ENCODE data around the gene NEK4. TPM values are rescaled to one million over a fixed set of nuclear protein-coding genes. Genes with fewer than 3 reads are reported as not detected.

NEK4 gene
- total and polyA plus RNA-seq, 2 of the 13 experiments (the other 11 are each of a cell fraction or from before 2014, with no cell fraction given): 16.5 to 38.0 TPM

DNA sequence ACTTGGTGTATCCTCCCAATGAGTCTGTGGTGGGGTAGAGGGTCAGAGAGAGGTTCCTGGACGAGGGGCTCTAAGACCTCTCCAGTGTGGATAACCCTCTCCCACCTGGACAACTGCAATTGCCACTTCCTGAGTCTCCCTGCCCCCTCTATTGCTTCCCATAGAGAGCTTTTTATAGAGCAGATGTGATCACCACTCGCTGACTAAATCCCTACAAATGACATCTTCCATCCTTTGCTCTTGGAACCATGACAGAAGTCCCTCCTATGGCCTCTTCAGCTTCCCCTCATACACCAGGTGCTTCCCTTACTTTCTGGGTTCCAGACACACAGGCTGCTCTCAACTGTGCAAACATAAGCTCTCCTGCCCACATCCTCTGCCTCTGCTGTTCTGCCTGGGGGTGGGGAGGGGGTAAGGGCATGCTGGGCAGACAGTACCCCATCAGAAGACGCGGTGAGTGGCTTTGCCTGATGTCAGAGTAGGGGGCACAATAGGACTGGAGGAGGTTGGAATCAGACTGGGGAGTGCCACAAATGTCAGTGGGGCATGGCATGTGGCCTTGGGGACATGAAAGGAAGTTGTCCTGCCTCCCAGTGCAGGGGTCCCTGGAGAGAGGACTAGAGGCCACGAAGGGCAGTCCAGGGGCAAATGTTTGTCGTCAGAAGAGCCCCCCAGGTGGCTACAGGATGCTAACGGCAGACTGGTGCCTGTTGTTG is 39.1 kb upstream of the NEK4 start (continued):
- peak; percentile 64; the same call in 1 of the 2 replicates for TF ChIP-seq KDM2A (CRISPR knock-in tag; IDR thresholded peaks at IDR 0.05; ENCODE audit: borderline replicate concordance, low read depth)
- TF ChIP-seq CBX2 (IDR thresholded peaks at IDR 0.05; ENCODE audit: low read depth, low read length): no peak
- TF ChIP-seq CBX2 (CRISPR knock-in tag; IDR thresholded peaks at IDR 0.05; ENCODE audit: low read depth): no peak
- no peak for TF ChIP-seq PAX8 (CRISPR knock-in tag; IDR thresholded peaks at IDR 0.05; ENCODE audit: borderline replicate concordance)
- peak; percentile 93 for TF ChIP-seq SSRP1 (CRISPR knock-in tag; IDR thresholded peaks at IDR 0.05)
- TF ChIP-seq ZNF841 (CRISPR knock-in tag; IDR thresholded peaks at IDR 0.05; ENCODE audit: borderline replicate concordance): no peak
- TF ChIP-seq DNMT3B (CRISPR knock-in tag; conservative IDR thresholded peaks at IDR 0.05): no peak
- TF ChIP-seq KDM5B (CRISPR knock-in tag; IDR thresholded peaks at IDR 0.05; ENCODE audit: borderline replicate concordance): 0 out of 2 replicates have a peak, but pooled peaks have one; percentile 19
- TF ChIP-seq, protein P1, sequence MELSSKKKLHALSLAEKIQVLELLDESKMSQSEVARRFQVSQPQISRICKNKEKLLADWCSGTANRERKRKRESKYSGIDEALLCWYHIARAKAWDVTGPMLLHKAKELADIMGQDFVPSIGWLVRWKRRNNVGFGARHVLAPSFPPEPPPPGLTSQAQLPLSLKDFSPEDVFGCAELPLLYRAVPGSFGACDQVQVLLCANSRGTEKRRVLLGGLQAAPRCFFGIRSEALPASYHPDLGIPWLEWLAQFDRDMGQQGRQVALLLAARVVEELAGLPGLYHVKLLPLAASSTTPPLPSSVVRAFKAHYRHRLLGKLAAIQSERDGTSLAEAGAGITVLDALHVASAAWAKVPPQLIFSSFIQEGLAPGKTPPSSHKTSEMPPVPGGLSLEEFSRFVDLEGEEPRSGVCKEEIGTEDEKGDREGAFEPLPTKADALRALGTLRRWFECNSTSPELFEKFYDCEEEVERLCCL (CRISPR knock-in tag; IDR thresholded peaks at IDR 0.05; ENCODE audit: borderline replicate concordance): no peak

DNA sequence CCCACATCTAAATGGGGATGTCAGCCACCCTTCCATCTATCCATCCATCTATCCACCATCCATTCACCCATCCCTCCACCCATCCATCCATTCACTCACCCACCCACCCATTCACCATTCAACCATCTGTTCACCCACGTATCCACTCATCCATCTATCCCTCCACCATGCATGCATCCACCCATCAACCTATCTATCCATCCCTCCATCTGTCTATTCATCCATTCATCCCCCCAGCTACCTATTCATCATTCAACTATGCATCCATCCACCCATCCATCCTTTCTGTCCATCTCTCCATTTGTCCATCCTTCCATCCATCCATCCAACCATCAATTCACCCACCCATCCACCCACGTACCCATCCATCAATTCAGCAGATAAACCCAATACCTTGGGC is 38.4 kb upstream of the NEK4 start:
- ATAC-seq: no peak
- BruUV-seq (replicated peaks): no TSS peak
- H3K9me3 ChIP-seq (ENCODE audit: low read length): no peaks in the 10 kb centered on the region
- in situ Hi-C loops (cut with HindIII; ENCODE audit: extremely low pct_ligation_motif_present, low pct_unique_long_range_greater_than_20kb) (no loop called here), intact Hi-C loops (cut with micrococcal nuclease; ENCODE audit: unreplicated experiment) (no loop called here)
- DNase-seq (ENCODE audit: low spot score): no peak
- ChIA-PET POLR2A (interaction anchor here (0.7 to 6.8 kb wide), 8 partner anchors 9 to 34 kb away, joined by 3 to 70 read pairs (median 6); partner anchors contain the start of gene ITIH3), CTCF (ENCODE audit: low intra/inter-chr PET ratio, low total read pairs) (no interaction called here)
- H3K9ac ChIP-seq (ENCODE audit: insufficient read depth, low read depth, low read length): no peak overlapping the region
- WGBS (ENCODE audit: low lambda C conversion rate): 95% methylated on average over 2 of the region's 2 CpGs
- peaks cover 6 to 15% of the 10 kb centered on the region in 2 experiments; a peak in 4 of 5 replicates for H3K36me3 ChIP-seq (replicated peaks in 1 of 2; ENCODE audit: control insufficient read depth in 1 of 2, insufficient read depth in 2 of 2, low read length in 2 of 2)
- no peaks in the 10 kb centered on the region for H4K20me1 ChIP-seq (ENCODE audit: insufficient read depth, low read length)
- H2AFZ ChIP-seq (ENCODE audit: low read length): no peak overlapping the region
- no peak overlapping the region for H3K4me3 ChIP-seq (replicated peaks in 1 of 3; ENCODE audit: insufficient read depth in 1 of 3, low read depth in 2 of 3, low read length in 3 of 3)
- H3K79me2 ChIP-seq (ENCODE audit: insufficient read depth, low read length): no peaks in the 10 kb centered on the region
- no peak overlapping the region for H3K4me2 ChIP-seq (ENCODE audit: low read depth, low read length)
- FAIRE-seq: no peak
- H3K4me1 ChIP-seq (ENCODE audit: insufficient read depth, low read length): peaks cover 61% of the 10 kb centered on the region
- H3K27ac ChIP-seq (ENCODE audit: extremely low read length, insufficient read depth, low read length): no peak overlapping the region
- H3K27me3 ChIP-seq (ENCODE audit: control insufficient read depth in 1 of 2, insufficient read depth in 2 of 2, low read length in 2 of 2): no peaks in the 10 kb centered on the region
- TF ChIP-seq PAWR (CRISPR knock-in tag; IDR thresholded peaks at IDR 0.05; ENCODE audit: borderline replicate concordance) (no peak), PAF1 (CRISPR knock-in tag; IDR thresholded peaks at IDR 0.05) (peak; percentile 75), SAFB2 (CRISPR knock-in tag; IDR thresholded peaks at IDR 0.05; ENCODE audit: borderline replicate concordance, low read depth) (no peak), POLR2A (IDR thresholded peaks at IDR 0.05; ENCODE audit: insufficient read depth in 1 of 2, low read depth in 2 of 2, low read length in 2 of 2) (0 out of 4 replicates have a peak, but pooled peaks of 1 of the 2 experiments have one; percentile 11), AGO2 (optimal IDR thresholded peaks at IDR 0.05; ENCODE audit: low read depth, low read length) (no peak), SUZ12 (IDR thresholded peaks at IDR 0.05; ENCODE audit: low read depth, low read length) (no peak), YY1 (IDR thresholded peaks at IDR 0.05; ENCODE audit: insufficient read depth, insufficient replicate concordance, low read depth, low read length) (no peak), RBFOX2 (IDR thresholded peaks at IDR 0.05; ENCODE audit: low read depth, low read length) (peak; percentile 54; the same call in 1 of the 2 replicates)
- TF ChIP-seq, protein P2, sequence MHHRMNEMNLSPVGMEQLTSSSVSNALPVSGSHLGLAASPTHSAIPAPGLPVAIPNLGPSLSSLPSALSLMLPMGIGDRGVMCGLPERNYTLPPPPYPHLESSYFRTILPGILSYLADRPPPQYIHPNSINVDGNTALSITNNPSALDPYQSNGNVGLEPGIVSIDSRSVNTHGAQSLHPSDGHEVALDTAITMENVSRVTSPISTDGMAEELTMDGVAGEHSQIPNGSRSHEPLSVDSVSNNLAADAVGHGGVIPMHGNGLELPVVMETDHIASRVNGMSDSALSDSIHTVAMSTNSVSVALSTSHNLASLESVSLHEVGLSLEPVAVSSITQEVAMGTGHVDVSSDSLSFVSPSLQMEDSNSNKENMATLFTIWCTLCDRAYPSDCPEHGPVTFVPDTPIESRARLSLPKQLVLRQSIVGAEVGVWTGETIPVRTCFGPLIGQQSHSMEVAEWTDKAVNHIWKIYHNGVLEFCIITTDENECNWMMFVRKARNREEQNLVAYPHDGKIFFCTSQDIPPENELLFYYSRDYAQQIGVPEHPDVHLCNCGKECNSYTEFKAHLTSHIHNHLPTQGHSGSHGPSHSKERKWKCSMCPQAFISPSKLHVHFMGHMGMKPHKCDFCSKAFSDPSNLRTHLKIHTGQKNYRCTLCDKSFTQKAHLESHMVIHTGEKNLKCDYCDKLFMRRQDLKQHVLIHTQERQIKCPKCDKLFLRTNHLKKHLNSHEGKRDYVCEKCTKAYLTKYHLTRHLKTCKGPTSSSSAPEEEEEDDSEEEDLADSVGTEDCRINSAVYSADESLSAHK (CRISPR knock-in tag; IDR thresholded peaks at IDR 0.05; ENCODE audit: borderline replicate concordance): no peak
- TF ChIP-seq, protein P3, sequence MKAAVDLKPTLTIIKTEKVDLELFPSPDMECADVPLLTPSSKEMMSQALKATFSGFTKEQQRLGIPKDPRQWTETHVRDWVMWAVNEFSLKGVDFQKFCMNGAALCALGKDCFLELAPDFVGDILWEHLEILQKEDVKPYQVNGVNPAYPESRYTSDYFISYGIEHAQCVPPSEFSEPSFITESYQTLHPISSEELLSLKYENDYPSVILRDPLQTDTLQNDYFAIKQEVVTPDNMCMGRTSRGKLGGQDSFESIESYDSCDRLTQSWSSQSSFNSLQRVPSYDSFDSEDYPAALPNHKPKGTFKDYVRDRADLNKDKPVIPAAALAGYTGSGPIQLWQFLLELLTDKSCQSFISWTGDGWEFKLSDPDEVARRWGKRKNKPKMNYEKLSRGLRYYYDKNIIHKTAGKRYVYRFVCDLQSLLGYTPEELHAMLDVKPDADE (CRISPR knock-in tag; IDR thresholded peaks at IDR 0.05): no peak

Measured in HepG2 (cell line).